ENCODE measurements around the gene ZNF521. TPM values are rescaled to one million over a fixed set of nuclear protein-coding genes. Genes with fewer than 3 reads are reported as not detected.

ZNF521 gene
- total and polyA plus RNA-seq, 2 donors (not counting 3 experiments of a cell fraction or from before 2014, with no cell fraction given) = 111 to 168 TPM

GRCh38 chr18:25174324-25174723 is 177.6 kb downstream of the ZNF521 start:
- H3K9ac ChIP-seq (replicated peaks; ENCODE audit: extremely low read depth, insufficient read depth, low read length) = no peak overlapping the region
- no peak for FAIRE-seq
- peaks cover 7% of the 10 kb centered on the region for H4K20me1 ChIP-seq (replicated peaks; ENCODE audit: control insufficient read depth, extremely low read depth, insufficient read depth, low read length)
- ChIA-PET POLR2A (no interaction called here), CTCF (no interaction called here)
- H3K27me3 ChIP-seq (ENCODE audit: control insufficient read depth in 2 of 2, insufficient read depth in 2 of 2, low read length in 2 of 2) = no peaks in the 10 kb centered on the region
- DNase-seq (ENCODE audit: low read depth, low spot score) = no peak
- H3K4me2 ChIP-seq (ENCODE audit: insufficient read depth, low read length) = no peak overlapping the region
- no peaks in the 10 kb centered on the region for H3K9me3 ChIP-seq (replicated peaks; ENCODE audit: control insufficient read depth, insufficient read depth, low read length)
- TF ChIP-seq MYC (IDR thresholded peaks at IDR 0.05; ENCODE audit: low read depth, low read length) (no peak), EZH2 (IDR thresholded peaks at IDR 0.05; ENCODE audit: borderline replicate concordance, low read depth, low read length, severe bottlenecking) (no peak), FOS (IDR thresholded peaks at IDR 0.05; ENCODE audit: borderline replicate concordance, insufficient read depth, low read length) (no peak), MAX (IDR thresholded peaks at IDR 0.05; ENCODE audit: insufficient read depth, insufficient read length) (no peak), CTCF (IDR thresholded peaks at IDR 0.05; ENCODE audit: extremely low read depth in 1 of 2, insufficient read depth in 1 of 2, low read depth in 1 of 2, low read length in 2 of 2) (no peak), JUN (IDR thresholded peaks at IDR 0.05; ENCODE audit: borderline replicate concordance, insufficient read depth, insufficient read length, low read depth) (no peak), POLR2A (IDR thresholded peaks at IDR 0.05; ENCODE audit: low read depth, low read length) (no peak), POLR2AphosphoS5 (IDR thresholded peaks at IDR 0.05; ENCODE audit: insufficient read depth, low read depth, low read length) (no peak), GATA2 (IDR thresholded peaks at IDR 0.05; ENCODE audit: insufficient read depth, insufficient read length, low read depth, low read length) (no peak)
- peaks cover 2 to 3% of the 10 kb centered on the region in 2 experiments for H3K36me3 ChIP-seq (ENCODE audit: control insufficient read depth in 2 of 2, extremely low read depth in 1 of 2, insufficient read depth in 2 of 2, low read length in 2 of 2)
- peaks cover 6% of the 10 kb centered on the region for H3K4me1 ChIP-seq (ENCODE audit: control insufficient read depth, extremely low read depth, insufficient read depth, low read length)
- no peak overlapping the region for H3K4me3 ChIP-seq (replicated peaks in 1 of 3; ENCODE audit: insufficient read depth in 1 of 3, low read depth in 1 of 3, low read length in 3 of 3)
- intact Hi-C loops (cut with micrococcal nuclease) = no loop called here
- BruUV-seq (replicated peaks) = no TSS peak
- no peaks in the 10 kb centered on the region for H3K9me1 ChIP-seq (replicated peaks; ENCODE audit: control insufficient read depth, extremely low read depth, insufficient read depth, low read length)
- peaks cover 1% of the 10 kb centered on the region for H3K79me2 ChIP-seq (ENCODE audit: control insufficient read depth, insufficient read depth, low read length)
- dilution Hi-C loops (cut with MboI; ENCODE audit: extremely low pct_ligation_motif_present, low sequenced_read_pairs) = no loop called here
- no peak overlapping the region for H2AFZ ChIP-seq (ENCODE audit: low read depth, low read length)
- H3K27ac ChIP-seq (ENCODE audit: insufficient read depth, low read depth, low read length) = no peak overlapping the region

Data from endothelial cell of umbilical vein (primary cell).